Limb (tissue), 2 donors: ENCODE data around the gene GNG2.
"Not testable (repeated sequence)": the region's sequence is repeated elsewhere in the genome, so short reads cannot be mapped to it uniquely, and the experiment has no call there.

Experiments used
- DNase-seq, 2 donors: peaks; one replicate each; pipeline ENCODE4 v3.0.0-alpha.2; 2016; ENCODE audit errors: extremely low spot score in 2 of 2

GNG2 gene

DNA sequence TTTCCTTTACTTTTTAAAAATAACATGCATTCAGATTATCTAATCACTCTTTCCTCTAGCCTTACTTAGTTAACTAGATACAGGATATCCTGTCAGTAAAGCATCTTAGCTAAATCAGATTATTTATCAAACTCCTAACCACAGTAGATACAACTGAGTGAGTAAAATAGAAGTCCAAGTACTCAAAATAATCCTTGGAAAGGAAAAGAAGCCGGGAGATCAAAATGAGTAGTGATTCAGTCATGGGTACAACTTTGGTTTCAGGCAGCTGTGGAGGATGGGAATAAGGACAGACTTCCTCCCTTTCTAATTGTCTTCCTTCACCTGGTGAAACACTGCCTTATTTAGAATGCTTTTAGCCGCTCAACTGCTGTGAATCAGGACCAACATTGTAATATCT lies 29.4 kb downstream of the GNG2 start:
- no peak for DNase-seq

DNA sequence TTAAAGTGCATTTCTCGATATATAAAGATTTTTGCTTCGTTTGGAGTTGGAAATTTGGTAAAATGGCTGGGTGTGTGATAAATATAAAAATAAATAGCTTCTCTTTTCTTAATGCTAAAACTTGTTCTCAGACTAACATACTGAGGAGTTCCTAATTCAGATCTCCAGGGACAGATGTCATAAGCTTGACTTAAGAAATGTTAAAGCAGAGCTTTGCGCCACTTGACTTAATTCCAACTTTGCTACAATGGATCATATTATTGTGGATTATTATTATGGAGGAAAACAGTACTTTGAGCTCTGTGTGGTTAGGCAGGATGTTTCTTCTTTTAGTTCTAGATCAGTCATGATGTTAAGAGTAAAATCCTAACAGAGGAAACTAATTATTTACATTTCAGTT lies 33.8 kb downstream of the GNG2 start:
- DNase-seq = no peak

DNA sequence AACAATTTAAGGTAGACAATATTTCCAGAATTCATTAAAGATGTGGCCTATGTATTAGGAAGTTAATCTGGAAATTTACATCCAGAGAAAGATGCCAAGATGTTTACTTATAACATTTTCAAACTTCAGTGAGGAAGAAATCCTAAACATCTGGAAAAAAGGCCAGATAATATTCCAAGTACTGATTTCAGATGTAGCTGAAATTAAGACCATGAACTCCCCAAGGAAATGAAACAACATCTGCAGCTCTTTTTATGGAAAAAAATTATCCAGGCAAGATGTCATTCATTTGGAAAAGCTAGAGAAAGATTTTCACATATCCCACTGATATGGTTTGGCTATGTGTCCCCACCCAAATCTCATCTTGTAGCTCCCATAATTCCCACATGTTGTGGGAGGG lies 35.0 kb downstream of the GNG2 start:
- DNase-seq = peak in 1 of 2 donors; percentile 45

DNA sequence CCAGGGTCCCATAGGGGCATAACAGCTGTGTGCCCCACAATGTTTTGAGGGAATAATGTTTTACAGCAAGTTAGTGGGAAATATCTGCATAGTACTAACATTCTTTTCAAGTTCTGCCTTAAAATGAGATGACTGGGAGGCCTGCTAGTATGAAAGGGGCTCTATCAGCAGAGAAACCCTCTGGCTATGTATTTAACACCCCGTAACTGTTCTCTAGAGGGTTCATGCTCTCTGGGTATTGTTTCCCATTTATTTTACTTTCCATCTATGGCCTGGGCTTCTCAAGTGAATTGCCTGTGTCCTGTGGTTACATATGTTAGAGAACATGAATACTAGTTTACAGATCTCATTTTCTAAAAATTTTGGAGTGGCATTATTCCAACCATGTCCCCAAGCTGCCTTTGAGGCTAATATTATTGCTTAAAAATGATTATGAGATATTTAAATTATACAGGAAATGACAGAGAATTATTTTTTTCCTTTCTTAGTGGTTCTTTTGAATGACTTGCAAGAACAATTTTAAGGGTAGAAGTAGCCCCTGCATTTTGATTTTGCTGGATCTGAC lies 37.5 kb downstream of the GNG2 start:
- no peak for DNase-seq

DNA sequence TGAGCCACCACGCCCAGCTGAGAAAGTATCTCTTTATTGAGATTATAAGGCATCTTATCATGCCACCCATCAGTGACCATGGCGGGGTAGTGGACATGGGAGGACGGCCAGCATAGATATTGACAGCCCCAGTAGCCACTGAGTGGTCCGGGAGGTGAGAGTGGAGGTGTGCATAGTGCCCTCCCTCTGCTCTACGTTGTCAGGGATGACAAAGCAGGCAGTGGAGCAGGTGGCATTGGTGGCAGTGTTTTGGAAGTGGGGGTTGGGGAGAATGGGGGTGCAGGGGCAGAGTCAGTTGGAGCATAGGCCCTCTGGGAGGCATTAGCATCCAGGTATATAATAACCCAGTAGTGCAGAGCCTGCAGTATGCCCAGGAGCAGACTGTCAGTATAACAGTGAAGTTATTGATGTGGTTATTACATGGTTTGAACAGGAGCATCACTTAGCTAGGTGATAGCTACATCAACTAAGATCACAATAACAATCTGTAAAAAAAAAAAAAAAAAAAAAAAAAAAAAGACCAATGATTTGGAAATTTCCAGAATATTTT lies 41.1 kb downstream of the GNG2 start:
- no peak for DNase-seq

DNA sequence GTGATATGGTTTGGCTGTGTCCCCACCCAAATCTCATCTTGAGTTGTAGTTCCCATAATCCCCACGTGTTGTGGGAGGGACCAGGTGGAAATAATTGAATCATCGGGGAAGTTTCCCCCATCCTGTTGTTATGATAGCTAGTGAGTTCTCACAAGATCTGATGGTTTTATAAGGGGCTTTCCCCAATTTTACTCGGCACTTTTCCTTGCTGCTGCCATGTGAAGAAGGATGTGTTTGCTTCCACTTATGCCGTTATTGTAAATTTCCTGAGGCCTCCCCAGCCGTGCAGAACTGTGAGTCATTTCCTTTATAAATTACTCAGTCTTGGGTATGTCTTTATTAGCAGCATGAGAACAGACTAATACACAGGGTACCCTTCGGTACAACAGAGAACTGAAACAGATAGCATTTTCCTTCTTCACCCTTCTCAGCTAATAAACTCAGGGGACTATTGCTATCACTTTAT lies 45.3 kb downstream of the GNG2 start:
- not testable (repeated sequence) for DNase-seq

DNA sequence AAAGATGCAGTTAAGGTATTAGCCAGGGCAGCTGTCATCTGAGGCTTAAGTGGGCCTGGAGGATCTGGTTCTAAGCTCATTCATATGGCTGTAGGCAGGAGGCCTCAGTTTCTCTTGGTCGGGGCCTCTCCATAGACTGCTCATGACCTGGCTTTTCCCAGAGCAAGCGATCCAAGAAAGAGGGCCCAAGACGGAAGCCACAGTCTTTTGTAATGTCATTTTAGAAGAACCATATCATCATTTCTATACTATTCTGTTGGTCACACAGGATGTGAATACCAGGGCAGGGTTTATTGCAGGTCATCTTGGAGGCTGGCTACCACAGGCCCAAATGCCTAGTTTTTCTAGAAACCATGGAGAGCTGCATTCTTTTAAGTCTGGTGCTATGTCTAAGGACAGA lies 47.7 kb downstream of the GNG2 start:
- DNase-seq = no peak

DNA sequence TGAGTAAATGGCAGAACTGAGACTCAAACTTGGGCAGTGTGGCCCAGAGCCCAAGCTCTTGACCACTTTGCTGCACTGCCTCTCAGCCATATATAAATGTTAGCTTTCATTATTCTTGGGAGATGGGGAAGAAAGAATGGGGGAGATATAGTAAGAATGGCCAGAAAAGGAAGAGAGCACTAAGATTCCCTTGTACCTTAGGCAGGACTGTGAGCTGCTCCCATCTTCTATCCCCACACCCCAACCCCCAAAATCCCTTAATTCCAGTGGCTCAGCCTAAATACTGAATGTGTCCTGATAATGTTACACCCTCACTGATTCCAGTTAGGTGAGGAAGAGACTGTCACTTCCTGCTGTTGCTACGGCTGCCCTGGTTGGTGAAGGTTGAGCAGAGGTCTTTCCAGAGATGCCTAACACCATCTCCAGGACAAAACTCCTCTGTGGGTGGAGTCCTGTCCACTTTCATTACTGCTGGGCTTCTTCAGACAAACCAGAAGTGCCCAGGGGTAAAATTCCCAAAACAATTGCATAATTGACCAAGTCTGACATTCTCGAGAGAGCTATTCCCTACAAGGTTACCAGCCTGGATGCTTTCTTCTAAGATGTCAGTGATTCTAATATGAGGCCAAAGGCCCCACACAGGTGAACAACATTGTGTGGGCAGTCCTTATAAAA lies 51.8 kb downstream of the GNG2 start:
- DNase-seq = no peak

DNA sequence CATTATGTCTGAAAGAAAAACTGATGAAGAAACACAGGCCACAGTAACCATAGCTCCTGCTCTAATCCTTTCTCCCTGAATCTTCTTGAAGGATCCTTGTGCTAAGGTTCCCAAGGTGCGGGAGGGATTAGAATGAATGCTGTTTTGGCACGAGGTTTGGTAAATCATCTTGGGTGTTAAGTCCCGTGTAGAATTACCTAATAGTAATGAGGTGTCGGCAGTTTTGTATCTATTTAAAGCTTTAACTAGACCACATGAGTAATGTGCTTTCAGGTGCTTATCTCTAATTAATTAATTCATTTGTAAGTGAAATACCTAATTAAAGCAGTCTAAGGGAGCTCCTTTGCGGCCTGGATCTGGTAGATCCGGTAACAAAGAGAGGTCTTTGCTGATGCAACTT lies 53.9 kb downstream of the GNG2 start:
- DNase-seq = no peak

DNA sequence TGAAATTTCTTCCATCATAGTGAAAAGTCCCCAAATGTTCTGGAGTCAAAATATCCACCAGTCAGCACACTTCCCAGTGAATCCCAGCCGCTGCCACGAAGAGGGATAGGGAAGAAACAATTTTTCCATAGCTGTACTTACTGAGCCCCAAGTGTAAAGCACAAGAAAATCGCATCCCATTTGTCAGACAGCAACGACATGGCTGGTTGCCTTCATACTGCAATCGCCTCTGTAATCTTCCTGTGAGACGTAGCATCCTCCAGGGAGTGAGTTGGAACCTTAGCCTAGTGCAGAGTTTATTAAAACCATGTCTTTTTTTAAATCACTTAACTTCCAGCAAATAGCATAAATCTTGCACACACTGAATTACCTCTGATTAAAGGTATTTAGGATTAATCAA lies 56.8 kb downstream of the GNG2 start:
- no peak for DNase-seq

DNA sequence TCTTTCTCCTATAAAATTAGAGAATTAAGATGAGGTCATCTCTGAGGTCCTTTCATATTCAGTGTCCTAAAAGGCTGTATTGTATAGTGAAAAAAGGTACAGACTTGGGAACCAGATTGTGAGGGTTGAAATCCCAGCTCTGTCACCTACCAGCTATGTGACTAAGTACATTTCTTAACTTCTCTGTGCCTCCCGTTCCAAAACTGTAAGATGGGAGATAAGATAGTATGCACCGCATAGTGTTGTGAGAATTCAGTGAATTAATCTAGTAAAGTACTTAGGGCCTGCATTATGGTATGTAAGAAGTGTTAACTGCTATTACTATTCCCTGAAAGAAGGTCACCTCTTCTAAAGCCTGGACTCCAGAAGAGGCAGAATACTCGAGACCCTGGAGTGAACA lies 60.6 kb downstream of the GNG2 start:
- no peak for DNase-seq

DNA sequence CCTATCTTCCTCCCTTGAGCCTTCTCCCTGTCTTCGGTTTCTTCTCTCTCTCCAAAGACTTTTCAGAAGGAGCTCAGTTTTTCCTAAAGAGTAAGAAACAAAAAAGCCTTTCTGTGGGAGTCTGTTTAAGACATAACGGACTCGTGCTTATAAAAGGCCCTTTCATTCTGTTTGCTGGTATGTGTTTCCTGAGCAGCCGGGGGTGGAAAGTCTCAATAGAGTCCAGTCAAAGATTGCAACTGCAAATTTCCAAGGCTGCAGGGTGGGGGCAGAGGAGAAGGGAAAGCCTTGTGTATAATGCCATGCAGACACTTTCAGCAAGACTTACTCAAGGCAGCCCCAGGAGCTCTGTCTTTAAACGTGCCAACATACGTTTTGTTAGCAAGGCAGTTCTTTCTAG lies 62.2 kb downstream of the GNG2 start:
- DNase-seq = peak; percentile 54 to 67

DNA sequence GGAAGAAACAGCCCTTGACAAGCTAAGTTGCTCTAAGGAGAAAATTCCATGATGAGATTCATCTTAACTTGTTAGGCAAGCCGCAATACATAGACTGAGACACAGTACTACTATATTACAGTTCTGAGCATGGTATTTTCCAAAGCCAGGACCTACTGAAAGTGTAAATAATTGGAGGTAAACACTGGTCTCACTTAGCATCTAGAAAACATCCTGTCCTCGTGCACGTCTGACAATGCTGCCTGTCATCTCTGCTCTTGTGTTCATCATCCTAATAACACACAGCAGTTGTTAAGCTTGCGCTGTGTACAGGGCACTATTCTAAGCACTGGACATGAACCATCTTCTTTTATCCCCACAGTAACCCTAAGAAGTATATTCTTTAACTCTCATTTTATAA lies 64.2 kb downstream of the GNG2 start:
- no peak for DNase-seq

DNA sequence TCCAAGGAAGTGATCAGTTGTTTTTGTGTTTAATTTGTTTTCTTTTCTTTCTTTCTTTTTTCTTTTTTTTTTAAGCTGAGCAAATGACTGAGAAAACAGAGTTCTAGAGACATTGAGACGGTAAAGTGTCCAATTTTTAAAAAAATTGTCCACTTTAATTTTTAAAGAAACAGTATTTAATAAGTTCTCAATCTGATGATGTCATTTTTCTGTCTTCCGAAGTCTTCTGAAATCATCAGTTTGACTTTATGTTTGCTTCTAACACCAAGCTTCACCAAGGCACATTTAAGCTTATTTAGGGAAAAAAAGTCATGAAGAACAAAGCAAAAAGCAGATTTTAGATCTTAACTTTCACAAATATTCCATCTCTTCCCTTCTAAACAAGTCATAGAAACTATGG lies 65.6 kb downstream of the GNG2 start:
- no peak for DNase-seq

DNA sequence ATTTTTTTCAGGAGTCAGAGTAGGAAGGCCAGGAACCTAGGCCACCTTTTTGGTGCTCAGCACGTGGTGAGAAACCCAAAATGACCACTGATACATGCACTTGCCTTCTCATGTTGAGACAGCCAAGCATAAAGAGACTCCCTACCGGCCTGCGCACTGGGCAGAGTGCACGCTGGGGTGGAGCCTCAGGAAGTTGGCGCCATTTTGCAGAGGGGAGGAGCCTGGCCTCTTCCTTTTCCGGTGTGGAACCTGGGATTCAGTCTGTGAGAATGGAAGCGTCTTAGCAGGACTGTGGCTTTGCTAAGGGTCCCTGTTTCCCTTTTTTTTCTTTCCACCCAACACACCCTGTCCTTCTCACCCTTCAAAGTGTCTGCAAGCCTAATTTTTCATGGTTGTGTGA lies 66.0 kb downstream of the GNG2 start:
- DNase-seq = no peak

DNA sequence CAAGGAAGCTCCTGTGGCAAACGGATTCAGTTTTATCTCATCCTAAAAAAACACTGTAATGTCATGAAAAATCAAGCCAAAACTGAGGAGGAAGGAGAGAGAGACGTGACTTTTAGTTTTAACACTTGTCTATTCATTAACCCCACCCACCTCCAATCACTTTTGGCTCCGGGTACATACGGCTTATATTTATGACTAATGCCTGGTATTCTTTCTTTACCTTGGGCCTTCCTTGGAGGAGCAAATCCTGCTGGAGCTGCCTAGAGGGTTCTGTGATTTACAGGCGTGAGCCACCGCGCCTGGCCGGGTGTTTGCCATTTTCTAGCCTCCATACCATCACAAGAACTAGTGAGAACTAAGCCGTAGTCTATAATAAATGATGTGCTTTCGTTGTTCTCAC lies 68.2 kb downstream of the GNG2 start:
- DNase-seq = no peak

DNA sequence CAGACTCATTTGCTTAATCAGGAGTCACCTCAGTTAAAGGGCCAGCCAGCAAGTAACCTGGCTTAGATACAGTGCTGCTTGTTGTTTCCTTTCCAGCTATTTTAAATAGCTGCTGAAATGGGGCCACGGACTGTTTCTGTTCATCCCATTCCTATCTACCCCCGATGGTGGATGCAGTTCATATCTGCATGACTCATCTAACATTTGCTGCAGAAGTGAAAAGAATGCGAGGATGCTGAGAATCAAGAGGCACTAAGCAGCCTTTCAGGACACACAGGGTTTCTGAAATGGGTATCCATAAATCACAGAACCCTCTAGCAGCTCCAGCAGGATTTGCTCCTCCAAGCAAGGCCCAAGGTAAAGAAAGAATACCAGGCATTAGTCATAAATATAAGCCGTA lies 68.8 kb downstream of the GNG2 start:
- DNase-seq = no peak

DNA sequence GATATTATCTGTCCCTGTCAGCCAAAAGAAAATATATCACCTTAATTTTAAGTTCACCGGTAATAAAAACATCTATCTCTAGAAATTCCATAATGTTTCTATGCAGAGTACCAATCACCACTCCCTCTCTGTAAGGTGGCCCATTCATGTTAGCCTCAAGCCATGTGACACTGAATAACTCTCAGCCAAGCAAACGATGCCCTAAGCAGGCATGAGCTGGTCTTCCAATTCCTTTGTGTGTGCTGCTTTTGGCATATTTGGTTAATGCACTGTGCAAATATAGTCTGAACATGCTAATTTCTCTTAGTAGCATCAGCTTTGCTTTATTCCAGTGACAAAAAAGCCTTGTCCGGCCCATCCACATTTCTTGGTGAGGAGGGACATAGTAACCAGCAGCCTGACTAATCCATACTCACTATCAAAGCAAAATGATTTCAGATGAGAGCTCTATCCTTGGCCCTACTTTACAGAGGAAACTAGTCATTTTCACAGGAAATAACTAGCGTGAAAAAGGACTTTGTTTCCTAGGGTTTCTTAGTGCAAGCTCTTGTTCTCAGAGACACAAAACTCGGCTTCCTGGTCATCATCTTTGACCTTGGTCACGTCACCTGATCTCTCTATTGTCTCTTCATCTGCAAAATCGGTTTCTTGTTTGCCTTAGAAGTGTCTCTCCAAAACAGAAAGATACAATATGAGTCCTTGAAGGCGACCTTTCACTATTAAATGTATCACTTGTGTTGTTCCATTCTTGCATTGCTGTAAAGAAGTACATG lies 69.7 kb downstream of the GNG2 start:
- no peak for DNase-seq

DNA sequence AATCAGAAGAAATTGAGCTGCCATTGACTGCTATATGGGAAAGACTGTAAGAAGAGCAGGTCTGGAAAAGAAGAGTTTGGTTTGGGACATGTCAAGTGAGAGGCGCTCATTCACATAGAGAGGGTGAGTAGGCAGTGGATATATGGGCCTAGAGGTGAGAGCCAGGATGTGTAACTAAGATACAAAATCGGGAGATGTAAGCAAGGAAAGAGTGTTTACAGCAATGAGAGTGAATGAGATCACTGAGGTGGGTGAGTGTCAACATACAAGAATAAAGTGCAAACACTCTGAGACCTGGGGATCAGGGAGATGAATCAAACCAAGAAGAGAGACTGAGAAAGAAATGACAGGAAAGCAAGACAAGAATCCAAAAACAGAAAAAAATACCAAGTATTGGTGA lies 70.9 kb downstream of the GNG2 start:
- DNase-seq = no peak

DNA sequence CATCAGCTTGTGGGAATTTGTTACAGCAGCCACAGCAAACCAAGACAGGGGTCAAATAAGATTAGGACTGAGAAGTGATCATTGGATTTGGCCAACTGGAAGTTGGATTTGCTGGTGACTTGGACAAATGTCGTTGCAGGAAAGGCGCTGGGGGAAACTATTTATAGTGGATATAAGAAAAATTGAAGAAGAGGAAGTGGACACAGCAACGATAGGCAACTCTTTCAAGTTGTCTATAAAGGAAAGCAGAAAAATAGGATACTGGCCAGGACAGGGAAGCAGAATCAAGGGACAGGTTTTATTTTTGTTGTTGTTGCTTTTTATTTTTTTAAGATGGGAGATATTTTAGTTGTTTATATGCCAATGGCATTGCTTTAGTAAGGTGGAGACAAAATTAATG lies 72.8 kb downstream of the GNG2 start:
- no peak for DNase-seq

DNA sequence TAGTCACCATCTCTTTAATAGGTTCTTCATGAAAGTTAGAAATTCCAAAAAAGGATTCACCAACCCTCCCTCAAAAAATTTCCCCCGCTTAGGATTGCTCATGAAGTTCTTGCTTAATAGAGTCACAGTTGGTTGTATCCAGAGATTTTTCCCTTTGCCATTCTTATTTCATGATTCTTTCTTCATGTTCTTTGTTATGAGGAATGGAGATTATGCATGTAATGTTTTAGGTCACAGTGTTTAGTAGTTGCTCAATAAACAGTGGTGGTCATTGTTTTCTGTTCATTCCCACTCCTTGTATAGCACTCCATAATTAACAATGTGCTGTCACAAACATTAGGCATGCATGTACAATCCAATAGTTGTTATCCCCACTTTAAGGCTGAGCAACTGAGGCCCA lies 77.7 kb downstream of the GNG2 start:
- DNase-seq = no peak

DNA sequence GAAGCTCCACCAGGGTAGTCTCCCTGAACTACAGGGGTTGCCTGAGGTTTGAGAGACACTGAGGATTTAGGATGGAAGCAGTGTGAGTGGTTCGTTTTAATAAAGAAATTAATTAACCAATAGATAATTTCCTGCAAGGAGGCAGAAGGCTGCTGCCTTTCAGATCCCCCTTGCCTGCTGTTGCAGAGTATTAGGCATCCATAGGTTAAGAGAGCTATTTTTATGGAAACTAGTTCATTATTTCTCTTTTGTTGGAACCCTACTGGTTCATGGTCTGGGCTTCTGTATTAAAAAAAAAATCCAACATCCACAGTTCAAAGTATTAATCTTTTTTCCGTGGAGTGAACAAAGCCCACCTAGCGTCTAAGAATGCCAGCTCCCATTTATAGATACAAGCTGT lies 78.4 kb downstream of the GNG2 start:
- no peak for DNase-seq

DNA sequence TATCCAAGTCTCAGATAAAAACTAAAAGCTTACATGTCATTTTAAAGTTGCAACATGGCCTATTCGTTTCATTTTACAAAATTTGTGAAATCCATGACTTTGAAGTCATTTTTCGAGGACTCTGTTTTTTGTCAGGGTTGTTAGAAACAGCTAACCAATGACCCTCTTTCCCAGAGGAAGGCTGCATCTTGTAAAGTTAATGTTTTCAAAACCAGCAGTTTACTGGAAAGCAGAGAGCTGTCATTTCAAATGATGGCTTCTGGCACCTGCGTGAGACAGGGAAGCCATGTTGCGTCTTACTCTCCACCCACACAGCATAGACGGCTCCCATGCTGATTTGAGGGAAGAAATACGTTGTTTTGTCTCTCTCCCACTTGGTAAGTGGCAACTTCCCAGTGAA lies 78.8 kb downstream of the GNG2 start:
- no peak for DNase-seq
